Neural progenitor cell (in vitro differentiated cells): ENCODE data around the gene CDCP1.

Experiments used
- CTCF ChIP-seq: fragments of 200-600 bp; sonication (generic); IDR thresholded peaks from 2 replicates; pipeline ENCODE4 v1.5.1; 2017; ENCODE audit warnings: antibody characterized with exemption, mild to moderate bottlenecking
- EZH2 ChIP-seq: fragments of 200-600 bp; sonication (generic); IDR thresholded peaks from 2 replicates; pipeline ENCODE4 v1.6.1; 2017; ENCODE audit warnings: antibody characterized with exemption, mild to moderate bottlenecking, moderate library complexity
- EZH2phosphoT487 ChIP-seq: fragments of 200-600 bp; sonication (generic); IDR thresholded peaks from 2 replicates; pipeline ENCODE4 v1.6.1; 2017; ENCODE audit warnings: antibody characterized with exemption

- TF ChIP-seq CTCF (no peak), EZH2phosphoT487 (no peak), EZH2 (no peak)
Observed at GRCh38 chr3:45118615-45119071, 27.5 kb downstream of the CDCP1 start.
